Natural killer cell (primary cell): ENCODE measurements around the gene COL19A1. TPM values are rescaled to one million over a fixed set of nuclear protein-coding genes. Genes with fewer than 3 reads are reported as not detected.

Source experiments
- ATAC-seq, 3 donors: fragments of 150-1000 bp in 2 of 3; fragments of 200-7000 bp in 1 of 3; cut with Tn5 transposase; 1 replicate in 1 of 3; 2 replicates in 2 of 3; pipeline ENCODE4 v1.10.0; 2021; ENCODE audit warnings: mild to moderate bottlenecking in 2 of 3, moderate library complexity in 2 of 3
- DNase-seq, 2 donors: peaks; one replicate each; pipeline versions ENCODE4 v3.0.0 to v3.0.0-alpha.2; 2013 to 2021; ENCODE audit warnings: mixed read lengths in 1 of 2
- H3K27ac ChIP-seq: one replicate; pipeline ENCODE4 v1.5.1; 2013; ENCODE audit warnings: mild to moderate bottlenecking, low read length
- H3K27me3 ChIP-seq: one replicate; pipeline ENCODE4 v1.6.1; 2013; ENCODE audit warnings: low read length; ENCODE audit not compliant: control insufficient read depth, insufficient read depth
- H3K36me3 ChIP-seq: one replicate; pipeline ENCODE4 v1.6.1; 2013; ENCODE audit warnings: low read length; ENCODE audit not compliant: control insufficient read depth, insufficient read depth
- H3K4me1 ChIP-seq: one replicate; pipeline ENCODE4 v1.6.1; 2013; ENCODE audit warnings: low read length; ENCODE audit not compliant: control insufficient read depth, insufficient read depth
- H3K4me3 ChIP-seq: one replicate; pipeline ENCODE4 v1.5.1; 2013; ENCODE audit warnings: low read length
- H3K9me3 ChIP-seq: one replicate; pipeline ENCODE4 v1.6.1; 2013; ENCODE audit warnings: low read length; ENCODE audit not compliant: control insufficient read depth, insufficient read depth
- H3K27ac Mint-ChIP-seq, 2 donors: one replicate each; pipeline ENCODE4 v1.8.0; 2022; ENCODE audit warnings: mild to moderate bottlenecking in 2 of 2, mixed read lengths in 2 of 2, moderate library complexity in 1 of 2
- H3K27me3 Mint-ChIP-seq, 2 donors: one replicate each; pipeline ENCODE4 v1.8.0; 2022; ENCODE audit warnings: low read depth in 2 of 2, mixed read lengths in 2 of 2
- H3K36me3 Mint-ChIP-seq: one replicate; pipeline ENCODE4 v1.8.0; 2022; ENCODE audit warnings: mixed read lengths
- H3K4me1 Mint-ChIP-seq, 2 donors: one replicate each; pipeline ENCODE4 v1.8.0; 2022; ENCODE audit warnings: mixed read lengths in 2 of 2
- H3K4me3 Mint-ChIP-seq: one replicate; pipeline ENCODE4 v1.8.0; 2022; ENCODE audit warnings: mild to moderate bottlenecking, moderate library complexity, mixed read lengths
- H3K9me3 Mint-ChIP-seq, 2 donors: one replicate each; pipeline ENCODE4 v1.8.0; 2022; ENCODE audit warnings: mixed read lengths in 2 of 2
- WGBS: methylation state at CpG from one replicate; pipeline ENCODE4 v1.1.7; 2013; ENCODE audit warnings: missing lambda C conversion rate; ENCODE audit not compliant: insufficient coverage; 5-methylcytosine and 5-hydroxymethylcytosine counted together
- intact Hi-C: fragments of 100-400 bp; cut with micrococcal nuclease; formaldehyde crosslinking; loops from one replicate; pipeline ENCODE4 v1.14.2; 2022
- total RNA-seq, 4 donors: library from RNA; stranded (reverse); fragments of 120-200 nt in 1 of 4; gene quantifications; one replicate each; pipeline versions ENCODE4 v1.2.3 to v1.2.4, GENCODE V29; 2013 to 2022
- TF ChIP-seq, protein P1 (sequence below): fragments of 200-600 bp; IDR thresholded peaks from one replicate; pipeline ENCODE4 v1.8.0; 2022; ENCODE audit warnings: antibody characterized with exemption

COL19A1 gene
- total RNA-seq, 3 donors from 2014 or later (not counting 1 experiment from before 2014, with no cell fraction given), result 0.07 to 0.33 (median 0.18) TPM

GRCh38 chr6:70184723-70185122 is 318.4 kb downstream of the COL19A1 start:
- H3K27ac Mint-ChIP-seq, result no peak overlapping the region
- Histone ChIP-seq H3K27ac (no peak overlapping the region), H3K9me3 (no peaks in the 10 kb centered on the region), H3K36me3 (no peaks in the 10 kb centered on the region), H3K4me3 (no peak overlapping the region), H3K27me3 (no peaks in the 10 kb centered on the region), H3K4me1 (no peaks in the 10 kb centered on the region)
- ATAC-seq (no peak), DNase-seq (no peak)
- intact Hi-C loops, result no loop called here
- H3K4me1 Mint-ChIP-seq, result no peaks in the 10 kb centered on the region
- H3K36me3 Mint-ChIP-seq, result no peaks in the 10 kb centered on the region
- H3K4me3 Mint-ChIP-seq, result no peak overlapping the region
- TF ChIP-seq, protein P1, sequence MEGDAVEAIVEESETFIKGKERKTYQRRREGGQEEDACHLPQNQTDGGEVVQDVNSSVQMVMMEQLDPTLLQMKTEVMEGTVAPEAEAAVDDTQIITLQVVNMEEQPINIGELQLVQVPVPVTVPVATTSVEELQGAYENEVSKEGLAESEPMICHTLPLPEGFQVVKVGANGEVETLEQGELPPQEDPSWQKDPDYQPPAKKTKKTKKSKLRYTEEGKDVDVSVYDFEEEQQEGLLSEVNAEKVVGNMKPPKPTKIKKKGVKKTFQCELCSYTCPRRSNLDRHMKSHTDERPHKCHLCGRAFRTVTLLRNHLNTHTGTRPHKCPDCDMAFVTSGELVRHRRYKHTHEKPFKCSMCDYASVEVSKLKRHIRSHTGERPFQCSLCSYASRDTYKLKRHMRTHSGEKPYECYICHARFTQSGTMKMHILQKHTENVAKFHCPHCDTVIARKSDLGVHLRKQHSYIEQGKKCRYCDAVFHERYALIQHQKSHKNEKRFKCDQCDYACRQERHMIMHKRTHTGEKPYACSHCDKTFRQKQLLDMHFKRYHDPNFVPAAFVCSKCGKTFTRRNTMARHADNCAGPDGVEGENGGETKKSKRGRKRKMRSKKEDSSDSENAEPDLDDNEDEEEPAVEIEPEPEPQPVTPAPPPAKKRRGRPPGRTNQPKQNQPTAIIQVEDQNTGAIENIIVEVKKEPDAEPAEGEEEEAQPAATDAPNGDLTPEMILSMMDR, result no peak
- 100% methylated on average over 2 of the region's 3 CpGs for WGBS
- peaks cover 0 to 2% of the 10 kb centered on the region in 2 donors for H3K9me3 Mint-ChIP-seq
- H3K27me3 Mint-ChIP-seq, result no peaks in the 10 kb centered on the region

DNA sequence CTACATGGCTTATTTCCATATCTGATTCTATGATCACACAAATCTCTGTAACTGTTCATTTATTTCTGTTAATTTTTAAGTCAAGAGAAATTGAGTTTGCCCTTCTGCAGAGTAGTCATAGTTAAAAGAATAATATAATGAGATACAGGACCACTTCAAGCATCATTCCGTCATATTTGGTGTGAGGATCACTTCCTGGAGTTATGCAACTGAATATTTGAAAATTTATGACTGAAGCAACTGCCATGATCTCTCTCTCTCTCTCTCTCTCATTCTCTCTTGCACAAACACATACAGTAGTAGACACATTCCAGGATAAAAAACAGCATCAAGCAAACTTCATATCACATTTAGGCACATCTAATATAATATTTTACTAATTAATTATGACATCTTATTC is 320.1 kb downstream of the COL19A1 start:
- Histone ChIP-seq H3K36me3 (no peaks in the 10 kb centered on the region), H3K27me3 (no peaks in the 10 kb centered on the region), H3K4me1 (no peaks in the 10 kb centered on the region), H3K9me3 (no peaks in the 10 kb centered on the region), H3K27ac (no peak overlapping the region), H3K4me3 (no peak overlapping the region)
- H3K9me3 Mint-ChIP-seq, result peaks cover 0 to 2% of the 10 kb centered on the region in 2 donors
- ATAC-seq, result no peak
- TF ChIP-seq, protein P1, result no peak
- no peaks in the 10 kb centered on the region for H3K36me3 Mint-ChIP-seq
- no peak overlapping the region for H3K27ac Mint-ChIP-seq
- H3K4me3 Mint-ChIP-seq, result no peak overlapping the region
- no peaks in the 10 kb centered on the region for H3K27me3 Mint-ChIP-seq
- WGBS, result no CpG with 5 or more reads among the region's 1 CpG
- no peak for DNase-seq
- intact Hi-C loops, result no loop called here
- H3K4me1 Mint-ChIP-seq, result no peaks in the 10 kb centered on the region

DNA sequence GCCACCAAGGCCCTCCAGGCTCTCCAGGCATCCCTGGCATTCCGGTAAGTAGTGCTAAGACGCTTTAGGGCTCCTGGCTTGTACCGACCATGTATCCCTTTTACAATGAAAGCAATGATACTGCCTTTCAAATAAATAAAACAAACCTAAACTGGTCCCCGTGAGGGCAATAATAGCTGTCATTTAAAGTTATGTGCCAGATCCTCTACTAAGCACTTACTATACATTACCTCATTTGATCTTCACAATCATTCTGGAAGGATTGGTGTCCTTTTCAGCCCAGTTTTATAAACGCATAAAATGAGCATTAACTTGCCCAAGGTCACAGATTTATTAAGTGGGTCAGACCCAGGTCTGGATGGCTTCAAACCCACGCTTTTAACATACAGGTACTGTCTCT is 321.8 kb downstream of the COL19A1 start:
- TF ChIP-seq, protein P1, result no peak
- H3K36me3 Mint-ChIP-seq, result no peaks in the 10 kb centered on the region
- H3K27me3 Mint-ChIP-seq, result no peaks in the 10 kb centered on the region
- intact Hi-C loops, result no loop called here
- H3K4me3 Mint-ChIP-seq, result no peak overlapping the region
- no peaks in the 10 kb centered on the region for H3K4me1 ChIP-seq
- no peaks in the 10 kb centered on the region for H3K36me3 ChIP-seq
- no peak overlapping the region for H3K27ac ChIP-seq
- H3K27me3 ChIP-seq, result no peaks in the 10 kb centered on the region
- no peak overlapping the region for H3K4me3 ChIP-seq
- WGBS, result 88% methylated on average over 6 of the region's 6 CpGs
- H3K9me3 Mint-ChIP-seq, result peaks cover 2 to 6% of the 10 kb centered on the region in 2 donors
- ATAC-seq, result no peak
- no peak for DNase-seq
- H3K9me3 ChIP-seq, result no peaks in the 10 kb centered on the region
- no peaks in the 10 kb centered on the region for H3K4me1 Mint-ChIP-seq
- H3K27ac Mint-ChIP-seq, result no peak overlapping the region

DNA sequence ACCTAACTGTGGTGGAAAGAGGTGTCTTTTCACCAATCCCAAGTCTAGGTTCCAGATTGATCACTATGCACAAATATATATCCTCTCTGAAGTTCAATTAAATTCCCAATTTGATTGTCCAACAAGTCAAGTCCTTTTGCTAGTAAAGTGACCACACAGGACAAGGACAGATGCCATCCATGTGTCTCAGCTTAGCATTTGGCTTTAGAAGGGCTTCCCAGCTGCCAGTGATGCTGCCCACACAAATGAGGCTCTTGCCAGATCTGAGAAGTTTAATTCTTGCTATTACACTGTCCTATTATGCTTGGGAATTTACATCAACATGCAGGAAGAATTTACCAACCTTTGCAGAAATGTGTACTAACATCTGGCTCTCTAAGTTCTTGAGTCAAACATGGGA is 328.1 kb downstream of the COL19A1 start:
- TF ChIP-seq, protein P1, result no peak
- no peaks in the 10 kb centered on the region for H3K27me3 Mint-ChIP-seq
- H3K36me3 ChIP-seq, result no peaks in the 10 kb centered on the region
- DNase-seq, result no peak
- H3K27ac Mint-ChIP-seq, result no peak overlapping the region
- H3K9me3 ChIP-seq, result no peaks in the 10 kb centered on the region
- H3K4me3 ChIP-seq, result no peak overlapping the region
- no peaks in the 10 kb centered on the region for H3K27me3 ChIP-seq
- H3K4me1 ChIP-seq, result no peaks in the 10 kb centered on the region
- H3K4me1 Mint-ChIP-seq, result no peaks in the 10 kb centered on the region
- intact Hi-C loops, result no loop called here
- peaks cover 2 to 4% of the 10 kb centered on the region in 2 donors for H3K9me3 Mint-ChIP-seq
- H3K4me3 Mint-ChIP-seq, result no peak overlapping the region
- no peak overlapping the region for H3K27ac ChIP-seq
- no peak for ATAC-seq
- no peaks in the 10 kb centered on the region for H3K36me3 Mint-ChIP-seq
